Adrenal gland (tissue), 12 donors: ENCODE measurements around the gene LGALS3BP. TPM values are rescaled to one million over a fixed set of nuclear protein-coding genes. Genes with fewer than 3 reads are reported as not detected.
"Not testable (repeated sequence)": the region's sequence is repeated elsewhere in the genome, so short reads cannot be mapped to it uniquely, and the experiment has no call there.

Source experiments
- DNase-seq, 7 donors: peaks; one replicate each; pipeline ENCODE4 v3.0.0-alpha.2; 2019 to 2020
- H3K27ac ChIP-seq, 5 donors: fragments of 200-600 bp; sonication (generic) in 4 of 5; 1 replicate in 3 of 5; 2 replicates in 2 of 5; pipeline versions ENCODE4 v1.5.1 to v1.8.0; 2016 to 2020; ENCODE audit warnings: mild to moderate bottlenecking in 1 of 5
- H3K27me3 ChIP-seq: fragments of 200-600 bp; 2 replicates; pipeline ENCODE4 v1.8.0; 2021
- H3K36me3 ChIP-seq, 2 donors: fragments of 200-600 bp; replicated peaks in 1 of 2; 1 replicate in 1 of 2; 2 replicates in 1 of 2; pipeline versions ENCODE4 v1.5.1 to v1.8.0; 2018 to 2022
- H3K4me1 ChIP-seq, 2 donors: fragments of 200-600 bp; replicated peaks in 1 of 2; 1 replicate in 1 of 2; 2 replicates in 1 of 2; pipeline versions ENCODE4 v1.5.1 to v1.8.0; 2018 to 2021
- H3K4me3 ChIP-seq, 4 donors: fragments of 200-600 bp; sonication (generic) in 3 of 4; one replicate each; pipeline ENCODE4 v1.5.1; 2016 to 2018
- H3K9me3 ChIP-seq, 3 donors: fragments of 200-600 bp; sonication (generic) in 1 of 3; replicated peaks in 1 of 3; 1 replicate in 2 of 3; 2 replicates in 1 of 3; pipeline versions ENCODE4 v1.5.1 to v1.8.0; 2016 to 2021
- CTCF ChIP-seq, 6 experiments: fragments of 450-650 bp in 4 of 6; fragments of 200-600 bp in 2 of 6; sonication (generic) in 1 of 6; IDR thresholded peaks; 1 replicate in 5 of 6; 2 replicates in 1 of 6; pipeline versions ENCODE4 v1.5.1 to v1.8.0; 2016 to 2021; ENCODE audit warnings: antibody characterized with exemption in 6 of 6, mild to moderate bottlenecking in 2 of 6, moderate library complexity in 1 of 6
- POLR2A ChIP-seq, 2 donors: fragments of 450-650 bp; IDR thresholded peaks; one replicate each; pipeline ENCODE4 v1.6.1; 2017; ENCODE audit warnings: antibody characterized with exemption in 2 of 2, mild to moderate bottlenecking in 2 of 2, moderate library complexity in 1 of 2
- WGBS, 4 donors: extraction: QIAGEN DNeasy Blood & Tissue Kit in 2 of 4; methylation state at CpG; one replicate each; pipeline versions ENCODE4 v1.1.5 to v1.1.7; 2013 to 2017; 5-methylcytosine and 5-hydroxymethylcytosine counted together
- intact Hi-C, 2 donors: fragments of 100-400 bp; cut with DNase I; formaldehyde crosslinking; loops; one replicate each; pipeline versions ENCODE4 v1.14.1 to v1.15.0; 2022 to 2023
- polyA plus RNA-seq, 3 donors: library from polyadenylated mRNA; stranded (reverse); fragments of 200-250 nt in 2 of 3; fragments of 350-450 nt in 1 of 3; fragmentation: Illumina TruSeq in 1 of 3; extraction: RNeasy Lipid Tissue Mini Kit (QIAGEN cat#74804) in 1 of 3; gene quantifications; one replicate each; pipeline ENCODE4 v1.2.3, GENCODE V29; 2013 to 2014
- total RNA-seq, 9 donors: library from RNA; depleted of rRNA in 4 of 9; stranded (reverse); fragments of >200 nt in 4 of 9; fragments of 120-200 nt in 1 of 9; fragmentation: NEBNext Ultra II Directional in 1 of 9; extraction: Animal tissue kit (Norgen Biotek cat#: 25700) in 1 of 9; gene quantifications; one replicate each; pipeline versions ENCODE4 v1.1.0 to v1.2.4, GENCODE V29; 2013 to 2023
- donor health status: healthy with polysubstance abuse.
- donor health status: Bipolar disorder and iron deficiency.
- donor health status: DM: yes; HTN: yes; CAD: no.
- donor health status: DM: no; HTN: no; CAD: no.
- donor health status: DM: no; HTN: no; CAD: no.
- donor health status: DM: yes; HTN: yes; CAD: no.

LGALS3BP gene
- total and polyA plus RNA-seq, 12 donors, result 144 to 1,588 (median 726) TPM

GRCh38 chr17:78965491-78965924 is 14.2 kb downstream of the LGALS3BP start:
- no peaks in the 10 kb centered on the region for H3K9me3 ChIP-seq
- TF ChIP-seq CTCF (IDR thresholded peaks at IDR 0.05) (no peak), POLR2A (IDR thresholded peaks at IDR 0.05) (no peak)
- WGBS, 4 donors, result 84 to 96% (median 90%) methylated on average over 8 of the region's 8 CpGs
- intact Hi-C loops, result loop anchor here in 1 of 2 donors (10.0 kb wide), 1 partner anchor 471 kb away; no protein-coding TSS in a partner anchor
- peaks cover 0 to 3% of the 10 kb centered on the region in 2 donors for H3K4me1 ChIP-seq
- H3K27me3 ChIP-seq, result no peaks in the 10 kb centered on the region
- no peak for DNase-seq
- no peak overlapping the region for H3K4me3 ChIP-seq
- peaks cover 0 to 22% of the 10 kb centered on the region in 2 donors for H3K36me3 ChIP-seq
- no peak overlapping the region for H3K27ac ChIP-seq

GRCh38 chr17:78963378-78963777 is 16.3 kb downstream of the LGALS3BP start:
- 91 to 95% (median 92%) methylated on average over 6 of the region's 6 CpGs for WGBS, 4 donors
- H3K4me3 ChIP-seq, result no peak overlapping the region
- no peak overlapping the region for H3K27ac ChIP-seq
- TF ChIP-seq POLR2A (IDR thresholded peaks at IDR 0.05) (no peak), CTCF (IDR thresholded peaks at IDR 0.05) (no peak)
- intact Hi-C loops, result loop anchor here in 1 of 2 donors (10.0 kb wide), 1 partner anchor 469 kb away; no protein-coding TSS in a partner anchor
- H3K27me3 ChIP-seq, result no peaks in the 10 kb centered on the region
- H3K9me3 ChIP-seq, result no peaks in the 10 kb centered on the region
- no peaks in the 10 kb centered on the region for H3K4me1 ChIP-seq
- peaks cover 0 to 8% of the 10 kb centered on the region in 2 donors for H3K36me3 ChIP-seq
- DNase-seq, result no peak

GRCh38 chr17:78962984-78963348 is 16.8 kb downstream of the LGALS3BP start:
- H3K36me3 ChIP-seq, DNase-seq, H3K4me3 ChIP-seq, H3K9me3 ChIP-seq, H3K27me3 ChIP-seq, H3K27ac ChIP-seq, H3K4me1 ChIP-seq: not testable (repeated sequence)
- WGBS, 4 donors, result 71 to 94% (median 82%) methylated on average over 4 to 8 of the region's 8 CpGs
- intact Hi-C loops, result loop anchor here in 1 of 2 donors (10.0 kb wide), 1 partner anchor 468 kb away; no protein-coding TSS in a partner anchor

GRCh38 chr17:78962345-78962983 is 17.3 kb downstream of the LGALS3BP start:
- H3K27ac ChIP-seq, result no peak overlapping the region
- no peak for DNase-seq
- no peaks in the 10 kb centered on the region for H3K4me1 ChIP-seq
- WGBS, 4 donors, result 80 to 85% (median 83%) methylated on average over 15 to 19 of the region's 19 CpGs
- no peaks in the 10 kb centered on the region for H3K9me3 ChIP-seq
- no peaks in the 10 kb centered on the region for H3K27me3 ChIP-seq
- peaks cover 0 to 2% of the 10 kb centered on the region in 2 donors for H3K36me3 ChIP-seq
- TF ChIP-seq CTCF (IDR thresholded peaks at IDR 0.05) (no peak), POLR2A (IDR thresholded peaks at IDR 0.05) (no peak)
- no peak overlapping the region for H3K4me3 ChIP-seq
- intact Hi-C loops, result loop anchor here in 1 of 2 donors (10.0 kb wide), 1 partner anchor 468 kb away; no protein-coding TSS in a partner anchor

- TF ChIP-seq POLR2A (IDR thresholded peaks at IDR 0.05) (no peak), CTCF (IDR thresholded peaks at IDR 0.05) (no peak)
- no peaks in the 10 kb centered on the region for H3K27me3 ChIP-seq
- H3K4me3 ChIP-seq, result no peak overlapping the region
- 89 to 98% (median 93%) methylated on average over 4 of the region's 4 CpGs for WGBS, 4 donors
- H3K9me3 ChIP-seq, result no peaks in the 10 kb centered on the region
- DNase-seq, result no peak
- H3K36me3 ChIP-seq, result no peaks in the 10 kb centered on the region
- H3K27ac ChIP-seq, result no peak overlapping the region
- no peaks in the 10 kb centered on the region for H3K4me1 ChIP-seq
- intact Hi-C loops, result loop anchor here in 1 of 2 donors (10.0 kb wide), 1 partner anchor 467 kb away; no protein-coding TSS in a partner anchor
Measured at GRCh38 chr17:78961571-78961970, 18.2 kb downstream of the LGALS3BP start.
